Measurements from ENCODE around the gene NELL2.

GRCh38 chr12:44603701-44604100 is 272.4 kb downstream of the NELL2 start:
- TF ChIP-seq CTCF (IDR thresholded peaks at IDR 0.05; ENCODE audit: insufficient read depth, low read length) (no peak), POLR2AphosphoS5 (IDR thresholded peaks at IDR 0.05; ENCODE audit: low read depth) (no peak)
